HG02588 (cell line): ENCODE measurements around the gene PDE4D.

Experiments used
- ATAC-seq: cut with Tn5 transposase; IDR thresholded peaks from one replicate; pipeline ENCODE4 v1.9.1; 2021; ENCODE audit warnings: mild to moderate bottlenecking, moderate library complexity; ENCODE audit not compliant: unreplicated experiment

PDE4D gene

GRCh38 chr5:59746241-59746765, 147.2 kb downstream of the PDE4D start:
- ATAC-seq = no peak

- no peak for ATAC-seq
Measured at GRCh38 chr5:59745415-59745863, 148.1 kb downstream of the PDE4D start.

- ATAC-seq = no peak
Measured at GRCh38 chr5:59744531-59744992, 149.0 kb downstream of the PDE4D start.

- ATAC-seq = no peak
Measured at GRCh38 chr5:59741599-59741998, 151.9 kb downstream of the PDE4D start.

GRCh38 chr5:59738024-59738423, 155.5 kb downstream of the PDE4D start:
- ATAC-seq = no peak

- no peak for ATAC-seq
Measured at GRCh38 chr5:59732806-59733205, 160.7 kb downstream of the PDE4D start.

- no peak for ATAC-seq
Measured at GRCh38 chr5:59732301-59732700, 161.2 kb downstream of the PDE4D start.

- no peak for ATAC-seq
Measured at GRCh38 chr5:59731809-59732208, 161.7 kb downstream of the PDE4D start.

GRCh38 chr5:59729820-59730219, 163.7 kb downstream of the PDE4D start:
- ATAC-seq = no peak

- ATAC-seq = no peak
Measured at GRCh38 chr5:59729357-59729756, 164.2 kb downstream of the PDE4D start.

- no peak for ATAC-seq
Measured at GRCh38 chr5:59728356-59728755, 165.2 kb downstream of the PDE4D start.

GRCh38 chr5:59727186-59727585, 166.3 kb downstream of the PDE4D start:
- ATAC-seq = no peak

GRCh38 chr5:59725392-59725767, 168.1 kb downstream of the PDE4D start:
- no peak for ATAC-seq

- ATAC-seq = peak; percentile 57
Measured at GRCh38 chr5:59724482-59725391, 168.8 kb downstream of the PDE4D start.

- ATAC-seq = no peak
Measured at GRCh38 chr5:59722874-59723273, 170.7 kb downstream of the PDE4D start.

- ATAC-seq = no peak
Measured at GRCh38 chr5:59721741-59722140, 171.8 kb downstream of the PDE4D start.

GRCh38 chr5:59720063-59720462, 173.5 kb downstream of the PDE4D start:
- ATAC-seq = no peak

GRCh38 chr5:59716966-59717500, 176.5 kb downstream of the PDE4D start:
- ATAC-seq = no peak

GRCh38 chr5:59716029-59716428, 177.5 kb downstream of the PDE4D start:
- ATAC-seq = no peak

- no peak for ATAC-seq
Measured at GRCh38 chr5:59715228-59715627, 178.3 kb downstream of the PDE4D start.

- ATAC-seq = no peak
Measured at GRCh38 chr5:59713498-59713844, 180.1 kb downstream of the PDE4D start.

- no peak for ATAC-seq
Measured at GRCh38 chr5:59712836-59713497, 180.6 kb downstream of the PDE4D start.
